IPS-15b (cell line): ENCODE measurements around the gene POU6F2.
"Not testable (repeated sequence)": the region's sequence is repeated elsewhere in the genome, so short reads cannot be mapped to it uniquely, and the experiment has no call there.

Experiments used
- H3K27me3 ChIP-seq: one replicate; pipeline ENCODE4 v1.6.1; 2013; ENCODE audit warnings: low read length; ENCODE audit not compliant: control insufficient read depth, insufficient read depth
- H3K36me3 ChIP-seq: one replicate; pipeline ENCODE4 v1.6.1; 2013; ENCODE audit warnings: low read length; ENCODE audit not compliant: control insufficient read depth, insufficient read depth
- H3K4me1 ChIP-seq: one replicate; pipeline ENCODE4 v1.6.1; 2013; ENCODE audit warnings: mild to moderate bottlenecking, low read length; ENCODE audit not compliant: control insufficient read depth, insufficient read depth
- H3K4me3 ChIP-seq: one replicate; pipeline ENCODE4 v1.5.1; 2013; ENCODE audit warnings: low read depth, low read length
- H3K9ac ChIP-seq: one replicate; pipeline ENCODE4 v1.6.1; 2013; ENCODE audit warnings: low read depth, mild to moderate bottlenecking, low read length
- H3K9me3 ChIP-seq: one replicate; pipeline ENCODE4 v1.6.1; 2013; ENCODE audit warnings: mild to moderate bottlenecking, low read length; ENCODE audit not compliant: control insufficient read depth, insufficient read depth

POU6F2 gene

DNA sequence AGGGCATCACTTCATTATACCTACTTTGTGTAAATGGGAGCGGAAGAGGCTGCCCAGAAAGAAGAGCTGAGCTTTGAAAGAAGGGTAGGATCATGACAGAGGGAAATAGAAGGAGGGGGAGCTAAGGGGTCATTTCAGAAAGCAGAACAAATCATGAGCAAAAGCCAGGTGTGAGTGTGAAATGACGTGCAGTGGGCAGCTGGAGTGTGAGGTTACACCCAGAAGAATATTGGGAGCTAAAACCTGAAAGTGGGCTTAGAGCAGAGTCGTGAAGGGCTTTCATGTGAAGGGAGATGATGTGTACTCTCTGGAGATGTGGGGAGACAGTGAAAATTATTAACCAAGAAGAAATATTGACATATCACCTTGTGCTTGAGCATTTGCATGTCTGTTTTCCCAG is 343.5 kb downstream of the POU6F2 start:
- Histone ChIP-seq H3K9me3 (peaks cover 5% of the 10 kb centered on the region), H3K27me3 (no peaks in the 10 kb centered on the region), H3K4me1 (peaks cover 4% of the 10 kb centered on the region), H3K9ac (no peak overlapping the region), H3K4me3 (no peak overlapping the region), H3K36me3 (no peaks in the 10 kb centered on the region)

DNA sequence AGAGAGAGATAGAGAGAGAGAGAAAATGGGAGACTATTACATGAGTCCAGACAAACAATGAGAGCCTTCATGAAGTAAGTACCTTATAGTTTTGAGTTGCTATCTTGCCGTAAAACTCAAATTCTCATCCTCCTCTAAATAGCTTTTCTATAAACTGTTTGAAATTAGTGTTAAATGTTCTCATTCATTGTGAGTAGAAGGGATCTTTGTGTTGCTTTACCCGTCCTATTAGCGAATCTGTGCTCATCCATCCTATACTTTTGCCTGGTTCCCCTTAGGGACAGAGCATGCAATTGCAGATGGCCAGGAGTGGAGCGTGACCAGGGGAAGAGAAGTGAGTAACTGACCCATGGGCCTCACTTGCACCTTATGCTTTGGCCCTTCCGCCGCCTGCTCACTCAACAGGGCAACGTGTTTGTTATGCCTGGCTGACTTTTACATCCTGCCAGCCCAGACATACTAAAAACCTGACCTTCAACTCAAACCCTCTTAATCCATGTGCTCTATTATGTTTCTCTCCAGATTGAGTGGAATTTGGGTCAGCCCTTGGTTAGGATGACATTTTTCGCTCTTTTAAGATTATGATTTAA is 344.3 kb downstream of the POU6F2 start:
- Histone ChIP-seq H3K4me1 (peaks cover 2% of the 10 kb centered on the region), H3K27me3 (no peaks in the 10 kb centered on the region), H3K4me3 (no peak overlapping the region), H3K36me3 (no peaks in the 10 kb centered on the region), H3K9me3 (peaks cover 5% of the 10 kb centered on the region), H3K9ac (no peak overlapping the region)

DNA sequence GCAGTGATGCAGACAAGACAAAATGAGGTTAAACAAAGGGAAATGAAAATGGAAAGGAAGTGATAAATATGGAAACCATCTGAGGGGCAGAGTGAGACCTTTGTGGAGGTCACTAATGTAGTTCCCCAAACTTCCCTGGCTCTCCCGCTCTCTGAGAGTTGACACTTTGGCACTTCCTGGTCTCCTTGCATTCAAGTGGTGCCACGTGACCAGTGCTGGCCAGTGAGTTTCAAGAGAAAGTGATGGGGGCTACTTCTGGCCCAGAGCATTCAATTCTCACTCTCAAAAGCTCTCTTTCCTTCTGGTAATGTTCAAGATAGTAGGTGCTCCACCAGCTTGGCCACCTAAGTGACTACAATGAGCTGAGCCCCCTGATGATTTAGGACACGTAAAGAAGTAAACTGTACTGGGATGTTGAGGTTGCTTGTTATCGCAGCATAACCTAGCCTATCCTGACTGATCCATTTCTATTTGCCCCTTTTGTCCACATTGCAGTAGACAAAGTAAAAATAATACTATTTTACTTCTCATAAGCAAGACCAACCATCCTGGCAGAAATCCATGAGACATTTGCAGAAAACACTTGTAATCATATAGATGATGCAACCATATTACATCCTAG is 346.5 kb downstream of the POU6F2 start:
- Histone ChIP-seq H3K4me3 (no peak overlapping the region), H3K9ac (no peak overlapping the region), H3K36me3 (no peaks in the 10 kb centered on the region), H3K4me1 (no peaks in the 10 kb centered on the region), H3K9me3 (peaks cover 5% of the 10 kb centered on the region), H3K27me3 (no peaks in the 10 kb centered on the region)

- not testable (repeated sequence) for H3K36me3 ChIP-seq, H3K9me3 ChIP-seq, H3K27me3 ChIP-seq, H3K9ac ChIP-seq, H3K4me3 ChIP-seq, H3K4me1 ChIP-seq
Observed at GRCh38 chr7:39331607-39332006, 353.9 kb downstream of the POU6F2 start.

DNA sequence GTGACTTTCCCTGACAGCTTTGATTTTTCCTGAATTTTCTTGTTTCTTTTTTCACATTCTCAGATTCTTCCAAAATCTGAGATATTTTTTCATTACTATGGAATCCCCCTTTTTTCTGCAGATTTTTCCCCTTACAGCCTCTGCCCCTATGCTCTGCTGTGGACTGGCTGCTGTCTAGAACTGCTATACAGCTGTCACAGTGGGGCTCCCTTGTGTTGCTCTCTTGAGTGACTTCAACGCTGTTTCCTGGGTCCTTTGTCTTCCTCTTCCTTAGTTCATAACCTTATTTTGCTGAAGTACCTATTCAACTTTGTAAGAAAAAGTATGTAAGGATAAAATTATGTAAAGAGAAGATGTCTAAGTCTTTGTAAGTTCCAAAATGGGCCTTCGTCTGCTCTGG is 354.4 kb downstream of the POU6F2 start:
- Histone ChIP-seq H3K36me3 (no peaks in the 10 kb centered on the region), H3K9me3 (no peaks in the 10 kb centered on the region), H3K4me1 (peaks cover 9% of the 10 kb centered on the region), H3K9ac (no peak overlapping the region), H3K27me3 (no peaks in the 10 kb centered on the region), H3K4me3 (no peak overlapping the region)

DNA sequence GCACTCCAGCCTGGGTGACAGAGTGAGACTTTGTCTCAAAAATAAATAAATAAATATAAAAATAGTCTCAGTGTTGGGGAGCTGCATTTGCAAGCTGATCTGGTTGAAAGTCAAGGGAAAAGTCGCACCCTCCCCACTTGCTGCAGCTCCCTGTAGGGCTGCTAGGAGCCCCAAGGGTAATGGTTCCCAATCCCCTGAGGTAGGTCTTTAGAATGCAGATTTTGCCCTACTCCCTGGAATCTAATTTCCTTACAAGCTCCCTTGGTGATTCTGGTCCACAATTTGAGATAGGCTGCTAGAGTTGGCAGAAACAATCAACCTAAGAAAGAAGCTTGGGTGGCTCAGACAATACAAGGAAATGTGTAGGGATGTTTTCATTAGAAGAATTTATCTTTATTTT is 356.0 kb downstream of the POU6F2 start:
- H3K9me3 ChIP-seq = no peaks in the 10 kb centered on the region
- H3K36me3 ChIP-seq = no peaks in the 10 kb centered on the region
- H3K9ac ChIP-seq = no peak overlapping the region
- H3K27me3 ChIP-seq = no peaks in the 10 kb centered on the region
- H3K4me1 ChIP-seq = peaks cover 9% of the 10 kb centered on the region
- no peak overlapping the region for H3K4me3 ChIP-seq

DNA sequence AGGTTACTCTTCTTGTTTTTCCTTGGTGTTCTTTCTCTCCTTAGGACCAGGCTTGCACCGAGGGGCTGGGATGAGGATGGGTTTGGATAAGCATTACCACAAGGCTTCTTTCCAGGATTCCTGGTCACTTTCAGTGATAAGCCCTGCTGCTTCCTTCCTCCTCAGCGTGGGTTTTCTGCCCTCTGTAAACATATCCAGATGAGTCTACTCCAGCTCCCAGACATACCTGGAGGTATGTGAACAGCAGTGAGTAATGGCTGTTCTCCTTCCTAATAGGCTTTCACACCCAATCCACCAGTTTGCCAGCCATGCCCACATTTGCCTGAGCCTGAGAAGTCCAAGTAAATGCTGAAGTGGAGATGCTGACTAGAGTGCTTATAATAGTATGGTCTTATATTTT is 358.7 kb downstream of the POU6F2 start:
- no peak overlapping the region for H3K4me3 ChIP-seq
- H3K9me3 ChIP-seq = no peaks in the 10 kb centered on the region
- no peaks in the 10 kb centered on the region for H3K36me3 ChIP-seq
- no peak overlapping the region for H3K9ac ChIP-seq
- peaks cover 9% of the 10 kb centered on the region for H3K4me1 ChIP-seq
- H3K27me3 ChIP-seq = no peaks in the 10 kb centered on the region

GRCh38 chr7:39338716-39339115 is 361.0 kb downstream of the POU6F2 start:
- H3K27me3 ChIP-seq = no peaks in the 10 kb centered on the region
- no peaks in the 10 kb centered on the region for H3K36me3 ChIP-seq
- H3K9ac ChIP-seq = no peak overlapping the region
- no peak overlapping the region for H3K4me3 ChIP-seq
- H3K9me3 ChIP-seq = no peaks in the 10 kb centered on the region
- peaks cover 5% of the 10 kb centered on the region for H3K4me1 ChIP-seq

DNA sequence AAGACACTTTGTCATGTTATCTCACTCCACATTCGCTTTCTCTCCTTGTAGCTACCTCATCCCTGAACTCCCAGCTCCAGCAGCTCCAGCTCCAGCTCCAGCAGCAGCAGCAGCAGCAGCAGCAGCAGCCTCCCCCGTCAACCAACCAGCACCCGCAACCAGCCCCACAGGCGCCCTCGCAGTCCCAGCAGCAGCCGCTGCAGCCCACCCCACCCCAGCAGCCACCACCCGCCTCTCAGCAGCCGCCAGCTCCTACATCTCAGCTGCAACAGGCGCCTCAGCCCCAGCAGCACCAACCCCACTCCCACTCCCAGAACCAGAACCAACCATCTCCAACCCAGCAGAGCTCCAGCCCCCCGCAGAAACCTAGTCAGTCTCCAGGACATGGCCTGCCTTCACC is 361.9 kb downstream of the POU6F2 start:
- Histone ChIP-seq H3K36me3 (no peaks in the 10 kb centered on the region), H3K4me3 (no peak overlapping the region), H3K9ac (no peak overlapping the region), H3K27me3 (no peaks in the 10 kb centered on the region), H3K9me3 (no peaks in the 10 kb centered on the region), H3K4me1 (no peaks in the 10 kb centered on the region)

GRCh38 chr7:39341083-39341482 is 363.4 kb downstream of the POU6F2 start:
- H3K9me3 ChIP-seq = no peaks in the 10 kb centered on the region
- no peaks in the 10 kb centered on the region for H3K4me1 ChIP-seq
- H3K36me3 ChIP-seq = no peaks in the 10 kb centered on the region
- H3K27me3 ChIP-seq = no peaks in the 10 kb centered on the region
- no peak overlapping the region for H3K4me3 ChIP-seq
- H3K9ac ChIP-seq = no peak overlapping the region

GRCh38 chr7:39342763-39343162 is 365.1 kb downstream of the POU6F2 start:
- H3K9ac ChIP-seq = no peak overlapping the region
- no peaks in the 10 kb centered on the region for H3K27me3 ChIP-seq
- H3K4me3 ChIP-seq = no peak overlapping the region
- H3K36me3 ChIP-seq = no peaks in the 10 kb centered on the region
- H3K4me1 ChIP-seq = no peaks in the 10 kb centered on the region
- H3K9me3 ChIP-seq = no peaks in the 10 kb centered on the region

DNA sequence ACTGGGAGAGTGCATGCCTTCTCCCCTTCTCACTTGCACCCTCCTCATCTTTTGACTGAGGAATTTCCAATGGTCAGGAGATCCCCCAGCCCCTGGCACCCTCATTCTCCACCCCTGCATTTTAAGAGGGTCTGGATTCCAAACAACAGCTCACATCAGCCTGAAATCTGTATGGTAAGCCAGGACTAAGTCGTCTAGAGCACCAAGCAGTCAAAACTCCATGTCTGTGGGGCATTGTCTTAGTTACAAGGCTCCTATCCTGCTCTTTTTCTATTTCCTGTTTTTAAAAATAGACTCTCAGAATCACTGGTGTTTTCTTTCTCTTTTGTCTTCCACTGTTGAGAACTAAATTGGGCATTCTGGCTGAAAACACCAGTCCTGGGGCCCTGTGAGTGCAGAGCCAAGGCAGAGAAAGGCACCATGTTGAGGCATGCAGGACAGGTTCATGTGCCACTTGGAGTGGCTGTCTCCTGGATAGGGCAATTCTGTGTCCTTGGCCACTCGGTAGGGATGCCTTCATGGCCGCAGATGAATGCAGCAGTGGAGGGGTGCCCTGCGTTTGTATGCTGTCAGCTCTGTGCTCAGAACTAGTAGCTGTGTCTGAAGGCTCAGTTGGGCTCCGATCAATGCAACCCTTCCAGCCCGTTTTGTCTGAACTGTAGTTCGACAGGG is 371.9 kb downstream of the POU6F2 start:
- Histone ChIP-seq H3K27me3 (no peaks in the 10 kb centered on the region), H3K9me3 (no peaks in the 10 kb centered on the region), H3K4me3 (no peak overlapping the region), H3K4me1 (peaks cover 24% of the 10 kb centered on the region), H3K36me3 (no peaks in the 10 kb centered on the region), H3K9ac (no peak overlapping the region)
